ENCODE data around the gene BARHL2. TPM values are rescaled to one million over a fixed set of nuclear protein-coding genes. Genes with fewer than 3 reads are reported as not detected.
A peak's percentile ranks its signal among the peaks of the same experiment; 100 is the strongest.

Gene BARHL2
- total and polyA plus RNA-seq, 10 of the 15 experiments (the other 5 are each of a cell fraction or from before 2014, with no cell fraction given) = not detected

- TF ChIP-seq PBX3 (IDR thresholded peaks at IDR 0.05; ENCODE audit: insufficient replicate concordance, low read depth, low read length) (no peak), ZNF384 (IDR thresholded peaks at IDR 0.05; ENCODE audit: borderline replicate concordance, low read depth, low read length) (no peak)
Observed at GRCh38 chr1:90705956-90706355, 11.1 kb downstream of the BARHL2 start (continued).

GRCh38 chr1:90704817-90705216 is 12.3 kb downstream of the BARHL2 start:
- SMC1A ChIA-PET (ENCODE audit: uncharacterized antibody, unreplicated experiment) = no interaction called here
- Histone ChIP-seq H3K9ac (ENCODE audit: control insufficient read depth, insufficient read depth, low read length) (no peak overlapping the region), H3K79me2 (ENCODE audit: control insufficient read depth, insufficient read depth, low read length) (no peaks in the 10 kb centered on the region), H3K9me3 (replicated peaks; ENCODE audit: control insufficient read depth, insufficient read depth, low read length) (no peaks in the 10 kb centered on the region; the same call in 2 of the 3 replicates), H2AFZ (ENCODE audit: control insufficient read depth, low read depth, low read length) (no peak overlapping the region), H3K27me3 (replicated peaks in 1 of 2; ENCODE audit: control insufficient read depth in 2 of 2, insufficient read depth in 2 of 2, low read length in 1 of 2) (peaks cover 7 to 8% of the 10 kb centered on the region in 2 experiments), H3K4me2 (ENCODE audit: control insufficient read depth, insufficient read depth) (no peak overlapping the region), H4K20me1 (ENCODE audit: control insufficient read depth, insufficient read depth) (no peaks in the 10 kb centered on the region), H3K27ac (ENCODE audit: control insufficient read depth, insufficient read depth) (no peak overlapping the region), H3K4me3 (no peak overlapping the region), H3K36me3 (ENCODE audit: control insufficient read depth in 2 of 2, insufficient read depth in 2 of 2, low read length in 1 of 2) (no peaks in the 10 kb centered on the region), H3K4me1 (ENCODE audit: control insufficient read depth, insufficient read depth, low read length) (no peaks in the 10 kb centered on the region)
- 22% methylated on average over 14 of the region's 14 CpGs for WGBS (ENCODE audit: insufficient coverage, insufficient replicate concordance, low lambda C conversion rate, missing lambda C conversion rate)
- CTCF ChIA-PET = no interaction called here
- RAD21 ChIA-PET (ENCODE audit: unreplicated experiment) = no interaction called here
- no TSS peak for BruUV-seq (replicated peaks)
- DNase-seq (ENCODE audit: low read depth, low spot score) (no peak), FAIRE-seq (no peak), ATAC-seq (no peak)
- peak; percentile 27; the same call in 1 of the 2 replicates for TF ChIP-seq RAD51 (IDR thresholded peaks at IDR 0.05)
- peak; percentile 22 for TF ChIP-seq USF1 (IDR thresholded peaks at IDR 0.05; ENCODE audit: borderline replicate concordance, extremely low read length, insufficient read depth, low read depth, low read length)
- TF ChIP-seq KAT2A (conservative IDR thresholded peaks at IDR 0.05; ENCODE audit: control insufficient read depth, low read depth, low read length) = no peak
- in situ Hi-C loops (cut with MboI) (no loop called here), intact Hi-C loops (cut with micrococcal nuclease; ENCODE audit: unreplicated experiment) (no loop called here)
- POLR2A ChIA-PET = no interaction called here
